ENCODE data around the gene CLK3. TPM values are rescaled to one million over a fixed set of nuclear protein-coding genes. Genes with fewer than 3 reads are reported as not detected.

CLK3 gene
- total and polyA plus RNA-seq, 10 donors, result 54.0 to 229 (median 105) TPM

DNA sequence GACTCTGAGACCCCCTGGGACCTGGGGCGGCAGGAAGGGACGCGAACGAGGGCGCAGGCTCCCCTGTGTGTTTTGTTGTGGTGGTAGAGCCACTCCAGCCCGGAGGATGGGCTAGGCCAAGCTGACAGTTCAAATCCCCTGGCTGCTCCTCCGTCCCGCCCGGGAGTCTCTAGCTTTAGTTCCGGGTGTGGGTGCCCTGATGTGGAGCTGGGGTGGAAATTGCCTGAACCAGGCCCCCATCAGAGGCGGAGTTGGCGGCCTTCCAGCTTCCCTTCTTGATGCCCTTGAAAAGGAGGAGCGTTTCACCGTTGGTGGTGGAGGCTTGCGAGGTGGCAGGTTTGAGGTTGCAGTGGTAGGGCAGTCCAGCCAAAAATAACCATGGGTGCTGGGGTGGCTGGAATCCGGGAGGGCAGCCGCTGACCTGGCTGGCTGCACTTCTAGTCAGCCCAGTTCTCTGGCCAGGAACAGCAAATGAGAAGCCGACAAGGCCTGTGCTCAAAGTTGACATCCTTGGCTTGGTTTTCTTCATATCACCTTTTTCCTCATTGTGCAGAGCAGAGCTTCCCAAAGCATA lies 817 bp downstream of the CLK3 start:
- intact Hi-C loops (cut with DNase I; ENCODE audit: low total_unique reads), result loop anchor here (10.0 kb wide), 1 partner anchor 72 kb away; the partner anchor contains the start of gene ARID3B
- Histone ChIP-seq H3K27ac (peak overlapping the region; percentile 95 to 99 (median 98)), H3K4me1 (peaks cover 21 to 71% (median 52%) of the 10 kb centered on the region in 6 donors), H3K36me3 (peaks cover 0 to 42% (median 30%) of the 10 kb centered on the region in 6 donors), H3K4me3 (peak overlapping the region; percentile 68 to 98 (median 87)), H3K27me3 (replicated peaks in 1 of 7) (no peaks in the 10 kb centered on the region), H3K9me3 (no peaks in the 10 kb centered on the region)
- DNase-seq, result peak; percentile 92
- TF ChIP-seq POLR2A (IDR thresholded peaks at IDR 0.05) (peak in 1 of 3 donors; percentile 16), POLR2AphosphoS5 (IDR thresholded peaks at IDR 0.05) (peak; percentile 61 to 71 (median 69))
- TF ChIP-seq, protein P1, sequence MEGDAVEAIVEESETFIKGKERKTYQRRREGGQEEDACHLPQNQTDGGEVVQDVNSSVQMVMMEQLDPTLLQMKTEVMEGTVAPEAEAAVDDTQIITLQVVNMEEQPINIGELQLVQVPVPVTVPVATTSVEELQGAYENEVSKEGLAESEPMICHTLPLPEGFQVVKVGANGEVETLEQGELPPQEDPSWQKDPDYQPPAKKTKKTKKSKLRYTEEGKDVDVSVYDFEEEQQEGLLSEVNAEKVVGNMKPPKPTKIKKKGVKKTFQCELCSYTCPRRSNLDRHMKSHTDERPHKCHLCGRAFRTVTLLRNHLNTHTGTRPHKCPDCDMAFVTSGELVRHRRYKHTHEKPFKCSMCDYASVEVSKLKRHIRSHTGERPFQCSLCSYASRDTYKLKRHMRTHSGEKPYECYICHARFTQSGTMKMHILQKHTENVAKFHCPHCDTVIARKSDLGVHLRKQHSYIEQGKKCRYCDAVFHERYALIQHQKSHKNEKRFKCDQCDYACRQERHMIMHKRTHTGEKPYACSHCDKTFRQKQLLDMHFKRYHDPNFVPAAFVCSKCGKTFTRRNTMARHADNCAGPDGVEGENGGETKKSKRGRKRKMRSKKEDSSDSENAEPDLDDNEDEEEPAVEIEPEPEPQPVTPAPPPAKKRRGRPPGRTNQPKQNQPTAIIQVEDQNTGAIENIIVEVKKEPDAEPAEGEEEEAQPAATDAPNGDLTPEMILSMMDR (IDR thresholded peaks at IDR 0.05 in 8 of 11, conservative IDR thresholded peaks at IDR 0.05 in 3 of 11), result no peak
- 1 to 2% (median 2%) methylated on average over 9 to 18 of the region's 18 CpGs for WGBS, 5 donors

DNA sequence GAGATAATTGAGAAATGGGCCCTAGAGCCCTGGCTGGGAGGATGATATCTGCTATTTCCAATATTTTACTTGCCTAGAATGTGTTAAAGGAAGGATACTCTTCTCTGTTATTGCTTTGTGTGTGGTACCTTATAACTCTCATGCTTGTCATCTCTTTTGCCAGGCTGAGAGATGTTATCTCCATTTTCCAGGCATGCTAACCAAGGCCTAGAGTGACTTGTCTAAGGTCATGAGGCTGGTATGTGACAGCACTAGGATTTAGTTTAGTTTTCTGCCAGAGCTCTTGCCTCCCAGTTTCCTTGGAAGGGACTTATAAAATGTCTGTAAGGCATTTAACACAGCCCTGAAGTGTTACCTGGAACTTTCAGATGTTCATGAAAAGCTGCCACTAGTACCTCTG lies 1.4 kb downstream of the CLK3 start:
- DNase-seq, result no peak
- Histone ChIP-seq H3K9me3 (no peaks in the 10 kb centered on the region), H3K4me1 (peaks cover 21 to 76% (median 53%) of the 10 kb centered on the region in 6 donors), H3K36me3 (peaks cover 0 to 48% (median 36%) of the 10 kb centered on the region in 6 donors), H3K27me3 (replicated peaks in 1 of 7) (no peaks in the 10 kb centered on the region), H3K4me3 (peak overlapping the region; percentile 68 to 98 (median 87)), H3K27ac (peak overlapping the region in 7 of 8 donors; percentile 95 to 99 (median 98))
- TF ChIP-seq POLR2AphosphoS5 (IDR thresholded peaks at IDR 0.05), result no peak
- no peak for TF ChIP-seq POLR2A (IDR thresholded peaks at IDR 0.05)
- TF ChIP-seq, protein P1 (IDR thresholded peaks at IDR 0.05 in 8 of 11, conservative IDR thresholded peaks at IDR 0.05 in 3 of 11), result no peak
- intact Hi-C loops (cut with DNase I; ENCODE audit: low total_unique reads), result loop anchor here (10.0 kb wide), 1 partner anchor 72 kb away; the partner anchor contains the start of gene ARID3B

DNA sequence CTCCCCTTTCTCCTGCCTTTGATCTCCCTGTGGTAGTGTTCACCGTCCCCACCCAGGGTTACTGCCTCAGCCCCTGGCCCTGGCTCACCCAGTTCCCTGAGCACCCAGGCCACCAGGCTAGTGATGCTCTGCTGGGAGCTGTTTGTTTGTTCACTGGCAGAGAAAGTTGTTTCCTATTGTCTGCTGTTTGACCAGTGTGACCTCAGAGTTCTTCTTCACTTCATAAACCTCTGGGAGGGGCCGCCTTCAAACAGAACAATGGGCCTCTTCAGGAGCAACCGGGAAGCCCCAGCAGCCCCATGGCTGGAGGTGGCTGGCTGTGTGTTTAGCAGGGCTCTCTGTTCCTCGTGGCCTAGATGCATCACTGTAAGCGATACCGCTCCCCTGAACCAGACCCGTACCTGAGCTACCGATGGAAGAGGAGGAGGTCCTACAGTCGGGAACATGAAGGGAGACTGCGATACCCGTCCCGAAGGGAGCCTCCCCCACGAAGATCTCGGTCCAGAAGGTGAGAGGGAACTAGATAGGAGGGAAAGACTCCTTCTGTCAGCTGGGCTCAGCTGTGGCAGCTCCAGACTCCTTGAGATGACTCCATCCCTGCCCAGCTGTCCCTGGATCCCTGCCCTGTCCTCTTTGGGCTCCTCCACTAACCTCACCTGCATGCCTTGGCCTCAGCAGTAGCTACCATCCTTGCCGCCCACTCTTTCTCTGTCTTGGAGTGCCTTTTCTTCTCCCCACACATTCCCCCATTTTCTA lies 3.4 kb downstream of the CLK3 start:
- H3K4me3 ChIP-seq, result no peak overlapping the region
- peaks cover 0 to 68% (median 56%) of the 10 kb centered on the region in 6 donors for H3K36me3 ChIP-seq
- peaks cover 21 to 82% (median 51%) of the 10 kb centered on the region in 6 donors for H3K4me1 ChIP-seq
- no peak overlapping the region for H3K27ac ChIP-seq
- no peaks in the 10 kb centered on the region for H3K27me3 ChIP-seq (replicated peaks in 1 of 7)
- TF ChIP-seq, protein P1 (IDR thresholded peaks at IDR 0.05 in 8 of 11, conservative IDR thresholded peaks at IDR 0.05 in 3 of 11), result no peak
- peak; percentile 61 for DNase-seq
- WGBS, 5 donors, result 85 to 91% (median 87%) methylated on average over 11 to 15 of the region's 15 CpGs
- H3K9me3 ChIP-seq, result no peaks in the 10 kb centered on the region
- intact Hi-C loops (cut with DNase I; ENCODE audit: low total_unique reads), result loop anchor here (10.0 kb wide), 1 partner anchor 74 kb away; the partner anchor contains the start of gene ARID3B

All from spleen (tissue), 11 donors.